OCI-LY7 (cell line): ENCODE data around the gene ZNF563.

ENCODE experiments used
- CTCF ChIP-seq: fragments of 200-600 bp; sonication (generic); conservative IDR thresholded peaks from 2 replicates; pipeline ENCODE4 v1.5.1; 2014; ENCODE audit warnings: mild to moderate bottlenecking, antibody characterized with exemption, low read length, moderate library complexity, mixed read lengths
- EZH2phosphoT487 ChIP-seq: fragments of 200-600 bp; sonication (generic); IDR thresholded peaks from 2 replicates; pipeline ENCODE4 v1.6.1; 2018; ENCODE audit warnings: low read depth, borderline replicate concordance, mild to moderate bottlenecking, mixed run types, antibody characterized with exemption, low read length, moderate library complexity, mixed read lengths

- TF ChIP-seq CTCF: no peak
- TF ChIP-seq EZH2phosphoT487: no peak
Observed at GRCh38 chr19:12318782-12319413, 14.5 kb downstream of the ZNF563 start.
